C1 segment of cervical spinal cord (tissue), 14 donors: ENCODE results near the gene COL15A1.
"Not testable (repeated sequence)": the region's sequence is repeated elsewhere in the genome, so short reads cannot be mapped to it uniquely, and the experiment has no call there.

Experiments
- DNase-seq, 14 donors: peaks; one replicate each; lab custom pipeline; 2025; lab: John Stamatoyannopoulos, UW

COL15A1 gene

GRCh38 chr9:99076483-99077171 is 132.9 kb downstream of the COL15A1 start:
- DNase-seq = peak in 1 of 14 donors; percentile 7

- no peak for DNase-seq
Measured at GRCh38 chr9:99078717-99079116, 135.0 kb downstream of the COL15A1 start.

- no peak for DNase-seq
Measured at GRCh38 chr9:99079542-99079941, 135.8 kb downstream of the COL15A1 start.

- DNase-seq = no peak
Measured at GRCh38 chr9:99083051-99083450, 139.3 kb downstream of the COL15A1 start.

GRCh38 chr9:99085949-99086948 is 142.5 kb downstream of the COL15A1 start:
- peak in 1 of 14 donors; percentile 13 for DNase-seq

- no peak for DNase-seq
Measured at GRCh38 chr9:99087462-99087861, 143.8 kb downstream of the COL15A1 start.

GRCh38 chr9:99090336-99091130 is 146.8 kb downstream of the COL15A1 start:
- DNase-seq = no peak

GRCh38 chr9:99092643-99093491 is 149.2 kb downstream of the COL15A1 start:
- DNase-seq = no peak

GRCh38 chr9:99093492-99093791 is 149.7 kb downstream of the COL15A1 start:
- DNase-seq = no peak

GRCh38 chr9:99095565-99095964 is 151.9 kb downstream of the COL15A1 start:
- DNase-seq = no peak

- no peak for DNase-seq
Measured at GRCh38 chr9:99096409-99096808, 152.7 kb downstream of the COL15A1 start.

GRCh38 chr9:99099806-99100585 is 156.3 kb downstream of the COL15A1 start:
- DNase-seq = not testable (repeated sequence)

GRCh38 chr9:99101271-99101670 is 157.6 kb downstream of the COL15A1 start:
- no peak for DNase-seq

GRCh38 chr9:99101812-99102211 is 158.1 kb downstream of the COL15A1 start:
- DNase-seq = no peak

- DNase-seq = no peak
Measured at GRCh38 chr9:99103054-99103895, 159.6 kb downstream of the COL15A1 start.

GRCh38 chr9:99103901-99104458 is 160.3 kb downstream of the COL15A1 start:
- DNase-seq = peak in 1 of 14 donors; percentile 50

- peak; percentile 57 to 96 (median 89) for DNase-seq
Measured at GRCh38 chr9:99104459-99105151, 160.9 kb downstream of the COL15A1 start, which contains the start of gene TGFBR1. TGFBR1 (plus strand) TSS chr9:99105113; CDS start chr9:99105206, 93 bp downstream.
